ENCODE measurements around the gene LIPC.

LIPC gene

DNA sequence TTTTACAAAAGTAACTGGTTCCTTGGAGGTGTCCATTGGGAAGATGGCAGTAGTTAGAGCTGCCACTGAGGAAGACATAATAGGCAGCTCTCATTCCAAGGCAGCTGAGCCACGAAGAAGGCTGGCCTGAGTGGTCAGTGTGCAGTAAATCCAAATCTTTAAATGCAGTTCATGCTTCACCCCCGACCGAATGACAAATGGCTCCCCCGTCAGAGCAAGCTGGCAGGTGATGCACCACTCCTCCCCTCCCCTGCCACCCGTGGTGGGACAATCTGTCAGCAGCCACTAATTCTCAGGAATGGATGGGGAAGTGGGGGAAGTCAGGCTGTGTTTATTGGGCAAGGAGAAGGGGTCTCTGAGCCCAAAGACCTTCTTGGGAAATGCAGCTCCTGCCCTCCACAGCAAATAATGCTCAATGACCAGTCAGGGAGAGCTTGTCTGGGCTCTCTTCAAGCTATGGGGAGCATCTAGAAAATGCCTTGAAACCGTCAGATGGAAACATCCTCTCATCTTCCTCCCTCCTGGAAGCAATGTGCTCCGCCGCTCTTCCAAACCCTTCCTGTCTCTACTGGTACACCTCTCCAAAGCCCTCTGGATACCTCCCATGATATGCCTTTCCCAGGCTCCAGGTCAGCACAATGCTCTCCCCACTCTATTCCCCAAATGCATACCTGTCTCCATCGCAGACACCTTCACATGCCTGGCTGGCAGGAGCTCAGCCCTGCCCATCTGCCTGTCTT lies 65.4 kb downstream of the LIPC start:
- Histone ChIP-seq H3K4me1 (ENCODE audit: control insufficient read depth, insufficient read depth, low read length) (no peaks in the 10 kb centered on the region), H3K36me3 (ENCODE audit: control insufficient read depth, insufficient read depth, low read length) (no peaks in the 10 kb centered on the region), H3K9ac (ENCODE audit: low read length) (no peak overlapping the region), H3K9me3 (ENCODE audit: control insufficient read depth, insufficient read depth, low read depth, low read length) (no peaks in the 10 kb centered on the region), H3K27me3 (ENCODE audit: control insufficient read depth, insufficient read depth, low read length) (no peaks in the 10 kb centered on the region), H3K27ac (ENCODE audit: low read depth, low read length) (no peak overlapping the region), H3K4me3 (ENCODE audit: low read depth, low read length) (no peak overlapping the region)

GRCh38 chr15:58498821-58499580 lies 67.2 kb downstream of the LIPC start:
- Histone ChIP-seq H3K4me3 (ENCODE audit: low read depth, low read length) (no peak overlapping the region), H3K27me3 (ENCODE audit: control insufficient read depth, insufficient read depth, low read length) (no peaks in the 10 kb centered on the region), H3K4me1 (ENCODE audit: control insufficient read depth, insufficient read depth, low read length) (no peaks in the 10 kb centered on the region), H3K36me3 (ENCODE audit: control insufficient read depth, insufficient read depth, low read length) (no peaks in the 10 kb centered on the region), H3K9me3 (ENCODE audit: control insufficient read depth, insufficient read depth, low read depth, low read length) (no peaks in the 10 kb centered on the region), H3K9ac (ENCODE audit: low read length) (no peak overlapping the region), H3K27ac (ENCODE audit: low read depth, low read length) (no peak overlapping the region)

DNA sequence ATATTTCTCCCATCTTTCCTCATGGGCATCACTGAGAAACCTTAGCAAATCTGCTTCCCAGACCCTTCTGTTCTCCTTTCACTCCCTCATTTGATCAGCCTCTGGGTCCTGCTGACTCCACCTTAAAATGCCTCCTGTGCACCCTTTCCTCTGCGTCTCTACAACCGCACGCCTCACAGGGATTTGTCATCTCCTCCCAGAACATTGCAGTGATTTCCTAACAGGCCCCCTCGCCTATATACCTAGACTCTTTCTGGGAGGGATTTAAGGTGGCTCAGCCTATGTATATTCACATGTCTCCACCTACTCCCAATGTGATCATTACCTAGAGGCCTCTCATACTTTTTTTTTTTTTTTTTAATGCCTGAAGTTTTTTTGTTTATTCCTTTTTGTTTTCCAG lies 69.2 kb downstream of the LIPC start:
- Histone ChIP-seq H3K9ac (ENCODE audit: low read length) (no peak overlapping the region), H3K9me3 (ENCODE audit: control insufficient read depth, insufficient read depth, low read depth, low read length) (no peaks in the 10 kb centered on the region), H3K4me3 (ENCODE audit: low read depth, low read length) (no peak overlapping the region), H3K27ac (ENCODE audit: low read depth, low read length) (no peak overlapping the region), H3K4me1 (ENCODE audit: control insufficient read depth, insufficient read depth, low read length) (no peaks in the 10 kb centered on the region), H3K36me3 (ENCODE audit: control insufficient read depth, insufficient read depth, low read length) (no peaks in the 10 kb centered on the region), H3K27me3 (ENCODE audit: control insufficient read depth, insufficient read depth, low read length) (no peaks in the 10 kb centered on the region)

DNA sequence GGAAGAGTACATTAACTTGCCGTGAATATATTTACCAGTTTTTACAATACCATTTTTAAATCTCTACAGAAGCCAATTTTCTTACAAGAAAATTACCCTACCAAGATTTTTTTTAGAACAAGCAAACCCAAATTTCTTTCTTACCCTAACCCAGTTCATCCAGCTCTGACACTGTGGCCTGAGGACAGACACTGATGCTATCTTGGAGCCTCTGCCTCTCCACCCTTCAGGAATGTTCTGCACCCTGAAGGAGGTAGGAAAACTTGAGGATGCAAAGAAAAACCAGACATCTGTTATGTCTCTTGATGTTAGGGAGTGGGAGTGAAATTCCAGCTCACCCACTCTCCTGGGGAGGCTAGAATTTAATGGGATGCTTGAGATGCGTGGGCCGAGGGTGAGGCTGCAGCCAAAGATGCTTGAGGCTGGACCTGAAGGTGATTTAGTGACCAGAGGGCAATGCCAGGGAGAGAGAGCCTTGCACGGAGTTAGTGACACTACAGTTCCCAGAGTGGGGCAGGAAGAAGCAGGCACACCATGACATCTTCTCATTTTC lies 69.9 kb downstream of the LIPC start:
- no peak overlapping the region for H3K4me3 ChIP-seq (ENCODE audit: low read depth, low read length)
- no peaks in the 10 kb centered on the region for H3K36me3 ChIP-seq (ENCODE audit: control insufficient read depth, insufficient read depth, low read length)
- H3K4me1 ChIP-seq (ENCODE audit: control insufficient read depth, insufficient read depth, low read length), result no peaks in the 10 kb centered on the region
- H3K27ac ChIP-seq (ENCODE audit: low read depth, low read length), result no peak overlapping the region
- no peaks in the 10 kb centered on the region for H3K27me3 ChIP-seq (ENCODE audit: control insufficient read depth, insufficient read depth, low read length)
- H3K9me3 ChIP-seq (ENCODE audit: control insufficient read depth, insufficient read depth, low read depth, low read length), result no peaks in the 10 kb centered on the region
- H3K9ac ChIP-seq (ENCODE audit: low read length), result no peak overlapping the region

DNA sequence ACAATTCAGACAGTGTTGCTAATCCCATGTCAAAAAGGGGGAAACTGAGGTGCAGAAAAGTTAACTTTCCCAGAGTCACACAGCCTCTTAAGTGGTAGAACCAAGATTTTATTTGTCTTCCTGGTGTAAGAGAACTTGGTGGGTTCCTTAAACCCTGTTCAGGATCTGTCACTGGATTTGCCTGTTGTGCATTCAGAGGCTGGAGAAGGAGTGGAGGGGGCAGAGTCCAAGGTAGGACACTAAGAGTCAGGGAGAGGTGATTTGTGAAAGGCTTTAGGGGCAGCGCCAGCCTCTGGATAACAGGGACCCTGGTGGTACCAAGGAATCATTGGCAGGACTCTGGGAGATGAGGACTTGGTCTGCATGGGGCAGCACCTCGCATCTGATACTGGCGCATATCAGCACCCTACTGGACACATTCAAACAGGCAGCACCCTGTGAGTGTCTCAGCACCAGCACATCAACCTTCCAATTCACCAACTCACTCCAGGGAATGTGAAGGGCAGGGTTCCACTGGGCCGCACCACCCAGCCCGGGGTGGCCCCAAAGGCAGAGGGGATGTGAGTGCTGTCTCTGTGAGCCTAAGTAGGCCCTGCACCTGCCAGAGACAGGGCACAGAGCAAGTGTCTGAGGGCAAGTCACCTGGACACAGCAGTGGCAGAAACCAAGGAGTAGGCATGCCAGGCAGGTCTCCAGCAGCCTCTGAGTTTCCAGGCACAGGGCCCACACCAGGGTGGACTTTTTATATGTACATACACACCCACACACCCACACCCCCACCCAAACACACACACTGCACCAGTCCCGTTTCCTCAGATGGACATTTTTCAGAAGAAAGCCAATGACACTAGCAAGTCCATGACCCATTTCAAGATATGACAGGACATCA lies 71.6 kb downstream of the LIPC start:
- no peak overlapping the region for H3K27ac ChIP-seq (ENCODE audit: low read depth, low read length)
- H3K4me1 ChIP-seq (ENCODE audit: control insufficient read depth, insufficient read depth, low read length), result no peaks in the 10 kb centered on the region

GRCh38 chr15:58504674-58505234 lies 73.0 kb downstream of the LIPC start:
- no peak overlapping the region for H3K27ac ChIP-seq (ENCODE audit: low read depth, low read length)

More for the DNA sequence above, 71.6 kb downstream of the LIPC start:
- Histone ChIP-seq H3K36me3 (ENCODE audit: control insufficient read depth, insufficient read depth, low read length) (no peaks in the 10 kb centered on the region), H3K9me3 (ENCODE audit: control insufficient read depth, insufficient read depth, low read depth, low read length) (no peaks in the 10 kb centered on the region), H3K9ac (ENCODE audit: low read length) (no peak overlapping the region), H3K4me3 (ENCODE audit: low read depth, low read length) (no peak overlapping the region), H3K27me3 (ENCODE audit: control insufficient read depth, insufficient read depth, low read length) (no peaks in the 10 kb centered on the region)

DNA sequence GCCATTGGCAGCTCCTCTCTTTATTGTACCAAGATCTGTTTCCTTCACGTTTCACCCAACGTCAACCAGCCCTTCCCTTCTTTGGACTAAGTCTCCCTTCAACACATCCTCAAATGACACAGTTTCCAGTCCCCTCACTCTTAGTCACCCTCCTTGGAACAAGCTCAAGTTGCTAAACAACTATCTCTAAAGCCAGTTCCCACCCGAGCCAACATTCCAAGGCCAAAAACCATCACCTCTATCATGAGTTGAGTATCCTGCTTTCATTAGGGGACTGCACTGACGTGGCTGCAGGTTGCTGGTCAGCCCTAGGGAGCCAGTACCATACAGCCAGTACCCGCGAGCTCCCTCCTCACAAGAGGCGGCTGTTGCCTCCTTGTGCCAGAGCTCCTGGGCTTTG lies 73.8 kb downstream of the LIPC start:
- Histone ChIP-seq H3K27me3 (ENCODE audit: control insufficient read depth, insufficient read depth, low read length) (no peaks in the 10 kb centered on the region), H3K4me3 (ENCODE audit: low read depth, low read length) (no peak overlapping the region), H3K4me1 (ENCODE audit: control insufficient read depth, insufficient read depth, low read length) (no peaks in the 10 kb centered on the region), H3K9me3 (ENCODE audit: control insufficient read depth, insufficient read depth, low read depth, low read length) (no peaks in the 10 kb centered on the region), H3K9ac (ENCODE audit: low read length) (no peak overlapping the region), H3K27ac (ENCODE audit: low read depth, low read length) (no peak overlapping the region), H3K36me3 (ENCODE audit: control insufficient read depth, insufficient read depth, low read length) (no peaks in the 10 kb centered on the region)

More at GRCh38 chr15:58504674-58505234, 73.0 kb downstream of the LIPC start:
- Histone ChIP-seq H3K4me1 (ENCODE audit: control insufficient read depth, insufficient read depth, low read length) (no peaks in the 10 kb centered on the region), H3K27me3 (ENCODE audit: control insufficient read depth, insufficient read depth, low read length) (no peaks in the 10 kb centered on the region), H3K4me3 (ENCODE audit: low read depth, low read length) (no peak overlapping the region), H3K36me3 (ENCODE audit: control insufficient read depth, insufficient read depth, low read length) (no peaks in the 10 kb centered on the region), H3K9ac (ENCODE audit: low read length) (no peak overlapping the region), H3K9me3 (ENCODE audit: control insufficient read depth, insufficient read depth, low read depth, low read length) (no peaks in the 10 kb centered on the region)

DNA sequence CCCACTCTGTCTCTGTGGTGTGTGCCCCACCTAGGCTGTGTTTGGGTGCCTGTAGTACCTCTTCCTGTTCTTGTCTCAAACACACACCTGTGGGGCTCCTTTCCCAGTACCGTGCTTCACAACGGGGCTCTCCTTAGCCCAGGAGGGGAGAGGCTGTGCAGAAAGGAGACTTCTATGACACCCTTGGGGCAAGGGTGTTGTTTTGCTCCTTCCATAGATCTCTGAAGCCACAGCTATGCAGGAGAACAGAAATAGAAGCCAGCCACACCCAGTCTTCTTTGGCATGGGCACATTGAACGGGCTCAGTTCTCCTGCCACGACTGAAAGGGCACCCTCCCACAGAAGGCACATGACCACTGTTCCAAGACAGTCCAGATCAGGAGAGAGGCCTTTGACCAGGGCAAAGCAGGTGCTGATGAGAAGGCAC lies 74.3 kb downstream of the LIPC start:
- no peaks in the 10 kb centered on the region for H3K36me3 ChIP-seq (ENCODE audit: control insufficient read depth, insufficient read depth, low read length)
- no peak overlapping the region for H3K9ac ChIP-seq (ENCODE audit: low read length)
- H3K27ac ChIP-seq (ENCODE audit: low read depth, low read length), result no peak overlapping the region
- H3K9me3 ChIP-seq (ENCODE audit: control insufficient read depth, insufficient read depth, low read depth, low read length), result no peaks in the 10 kb centered on the region
- H3K4me3 ChIP-seq (ENCODE audit: low read depth, low read length), result no peak overlapping the region
- H3K4me1 ChIP-seq (ENCODE audit: control insufficient read depth, insufficient read depth, low read length), result no peaks in the 10 kb centered on the region
- no peaks in the 10 kb centered on the region for H3K27me3 ChIP-seq (ENCODE audit: control insufficient read depth, insufficient read depth, low read length)

DNA sequence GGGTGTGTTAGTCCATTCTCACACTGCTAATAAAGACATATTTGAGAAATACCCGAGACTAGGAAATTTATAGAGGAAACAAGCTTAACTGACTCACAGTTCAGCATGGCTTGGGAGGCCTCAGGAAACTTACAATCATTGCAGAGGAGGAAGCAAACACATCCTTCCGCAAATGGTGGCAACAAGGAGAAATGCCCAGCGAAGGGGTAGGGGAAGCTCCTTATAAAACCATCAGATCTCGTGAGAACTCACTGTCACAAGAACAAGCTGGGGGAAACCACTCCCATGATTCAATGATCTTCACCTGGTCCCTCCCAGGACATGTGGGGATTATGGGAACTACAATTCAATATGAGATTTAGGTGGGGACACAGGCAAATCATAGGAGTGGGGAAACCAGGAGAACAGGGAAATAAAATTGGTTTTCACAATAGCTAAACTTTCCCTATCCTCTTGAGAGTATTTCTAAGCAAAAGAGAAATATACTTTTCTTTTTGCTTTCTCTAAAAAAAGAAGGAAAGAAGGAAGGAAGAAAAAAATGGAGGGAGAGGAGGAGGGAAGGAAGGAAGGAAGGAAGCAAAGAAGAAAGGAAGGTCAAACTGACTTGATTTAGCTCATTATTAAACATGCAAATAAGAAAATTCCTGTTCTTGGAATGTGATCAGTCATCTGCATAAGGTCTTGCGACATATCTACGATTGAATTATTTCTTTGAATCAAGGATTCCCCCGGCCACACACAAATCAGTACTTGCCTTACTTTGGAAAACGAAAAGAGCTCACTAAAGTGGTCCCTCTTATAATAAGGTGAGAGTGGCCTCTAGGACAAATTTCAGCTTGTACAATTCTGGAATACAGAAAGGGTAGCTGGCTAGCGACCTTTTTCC lies 75.2 kb downstream of the LIPC start:
- no peaks in the 10 kb centered on the region for H3K27me3 ChIP-seq (ENCODE audit: control insufficient read depth, insufficient read depth, low read length)
- no peaks in the 10 kb centered on the region for H3K4me1 ChIP-seq (ENCODE audit: control insufficient read depth, insufficient read depth, low read length)
- H3K9ac ChIP-seq (ENCODE audit: low read length), result no peak overlapping the region
- no peak overlapping the region for H3K27ac ChIP-seq (ENCODE audit: low read depth, low read length)
- H3K4me3 ChIP-seq (ENCODE audit: low read depth, low read length), result no peak overlapping the region
- H3K9me3 ChIP-seq (ENCODE audit: control insufficient read depth, insufficient read depth, low read depth, low read length), result no peaks in the 10 kb centered on the region
- no peaks in the 10 kb centered on the region for H3K36me3 ChIP-seq (ENCODE audit: control insufficient read depth, insufficient read depth, low read length)

DNA sequence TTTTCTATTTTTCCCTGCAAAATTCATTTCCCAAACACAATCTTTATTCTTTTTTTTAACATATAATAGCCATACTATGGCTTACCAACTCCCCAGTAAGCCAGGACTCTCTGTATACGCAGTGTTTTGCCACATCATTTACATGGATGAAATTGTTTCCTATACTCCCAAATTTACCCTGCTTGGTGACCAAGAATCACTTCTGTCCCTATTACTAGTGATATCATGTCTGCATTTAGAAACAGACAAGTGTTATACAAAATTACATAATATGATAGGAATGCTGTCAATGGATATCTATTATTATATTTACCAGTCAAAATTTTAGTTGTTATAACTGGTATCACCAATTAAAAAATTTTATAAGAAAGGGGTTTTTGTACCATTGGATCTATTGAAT lies 77.8 kb downstream of the LIPC start:
- Histone ChIP-seq H3K4me1 (ENCODE audit: control insufficient read depth, insufficient read depth, low read length) (no peaks in the 10 kb centered on the region), H3K9me3 (ENCODE audit: control insufficient read depth, insufficient read depth, low read depth, low read length) (no peaks in the 10 kb centered on the region), H3K4me3 (ENCODE audit: low read depth, low read length) (no peak overlapping the region), H3K27ac (ENCODE audit: low read depth, low read length) (no peak overlapping the region), H3K9ac (ENCODE audit: low read length) (no peak overlapping the region), H3K36me3 (ENCODE audit: control insufficient read depth, insufficient read depth, low read length) (no peaks in the 10 kb centered on the region), H3K27me3 (ENCODE audit: control insufficient read depth, insufficient read depth, low read length) (no peaks in the 10 kb centered on the region)

All from HUES6 (cell line).